Mucosa of rectum (tissue), 2 donors: ENCODE results near the gene C6orf136.
A peak's percentile ranks its signal among the peaks of the same experiment; 100 is the strongest.

ENCODE experiments used
- H3K27ac ChIP-seq, 2 donors: one replicate each; pipeline ENCODE4 v1.7.0; 2013; ENCODE audit warnings: inconsistent platforms in 2 of 2, low read depth in 2 of 2, low read length in 2 of 2
- H3K27me3 ChIP-seq, 2 donors: one replicate each; pipeline ENCODE4 v1.7.0; 2013; ENCODE audit warnings: low read length in 2 of 2; ENCODE audit not compliant: control insufficient read depth in 2 of 2, insufficient read depth in 2 of 2
- H3K36me3 ChIP-seq, 2 donors: one replicate each; pipeline ENCODE4 v1.7.0; 2013; ENCODE audit warnings: low read length in 2 of 2; ENCODE audit not compliant: control insufficient read depth in 2 of 2, insufficient read depth in 2 of 2
- H3K4me1 ChIP-seq, 2 donors: one replicate each; pipeline ENCODE4 v1.7.0; 2013; ENCODE audit warnings: low read length in 2 of 2, mild to moderate bottlenecking in 1 of 2; ENCODE audit not compliant: control insufficient read depth in 2 of 2, insufficient read depth in 2 of 2
- H3K4me3 ChIP-seq, 2 donors: one replicate each; pipeline ENCODE4 v1.7.0; 2013; ENCODE audit warnings: low read length in 2 of 2
- H3K9ac ChIP-seq, 2 donors: one replicate each; pipeline ENCODE4 v1.7.0; 2013; ENCODE audit warnings: low read length in 2 of 2, low read depth in 1 of 2, mild to moderate bottlenecking in 1 of 2
- H3K9me3 ChIP-seq, 2 donors: one replicate each; pipeline ENCODE4 v1.7.0; 2013; ENCODE audit warnings: low read length in 2 of 2; ENCODE audit not compliant: control insufficient read depth in 2 of 2
- donor health status: healthy.
- donor health status: Normal muscosa, but diverticular disease.

C6orf136 gene

GRCh38 chr6:30640481-30640880 is 6.5 kb upstream of the C6orf136 start:
- Histone ChIP-seq H3K27ac (no peak overlapping the region), H3K9ac (no peak overlapping the region), H3K4me1 (peaks cover 0 to 6% of the 10 kb centered on the region in 2 donors), H3K36me3 (peaks cover 25 to 34% of the 10 kb centered on the region in 2 donors), H3K9me3 (no peaks in the 10 kb centered on the region), H3K4me3 (no peak overlapping the region), H3K27me3 (no peaks in the 10 kb centered on the region)

GRCh38 chr6:30641048-30641447 is 5.9 kb upstream of the C6orf136 start:
- H3K9me3 ChIP-seq, result no peaks in the 10 kb centered on the region
- no peak overlapping the region for H3K9ac ChIP-seq
- H3K4me1 ChIP-seq, result peaks cover 2 to 11% of the 10 kb centered on the region in 2 donors
- no peak overlapping the region for H3K4me3 ChIP-seq
- peaks cover 22 to 36% of the 10 kb centered on the region in 2 donors for H3K36me3 ChIP-seq
- no peak overlapping the region for H3K27ac ChIP-seq
- no peaks in the 10 kb centered on the region for H3K27me3 ChIP-seq

- Histone ChIP-seq H3K27me3 (no peaks in the 10 kb centered on the region), H3K4me1 (peaks cover 13 to 18% of the 10 kb centered on the region in 2 donors), H3K4me3 (no peak overlapping the region), H3K9me3 (no peaks in the 10 kb centered on the region), H3K9ac (no peak overlapping the region), H3K27ac (no peak overlapping the region), H3K36me3 (peaks cover 22 to 32% of the 10 kb centered on the region in 2 donors)
Observed at GRCh38 chr6:30643656-30644055, 3.3 kb upstream of the C6orf136 start.

- Histone ChIP-seq H3K36me3 (peaks cover 22 to 36% of the 10 kb centered on the region in 2 donors), H3K9me3 (no peaks in the 10 kb centered on the region), H3K4me3 (no peak overlapping the region), H3K27me3 (no peaks in the 10 kb centered on the region), H3K4me1 (peaks cover 18 to 24% of the 10 kb centered on the region in 2 donors), H3K27ac (no peak overlapping the region), H3K9ac (no peak overlapping the region)
Observed at GRCh38 chr6:30644769-30645168, 2.2 kb upstream of the C6orf136 start.

- peaks cover 24 to 33% of the 10 kb centered on the region in 2 donors for H3K36me3 ChIP-seq
- H3K9me3 ChIP-seq, result no peaks in the 10 kb centered on the region
- peak overlapping the region in 1 of 2 donors; percentile 63 for H3K9ac ChIP-seq
- H3K27ac ChIP-seq, result no peak overlapping the region
- peaks cover 18 to 24% of the 10 kb centered on the region in 2 donors for H3K4me1 ChIP-seq
- no peaks in the 10 kb centered on the region for H3K27me3 ChIP-seq
- H3K4me3 ChIP-seq, result peak overlapping the region; percentile 86
Observed at GRCh38 chr6:30645989-30646388, 944 bp upstream of the C6orf136 start.

- H3K9ac ChIP-seq, result peak overlapping the region; percentile 94 to 98
- peaks cover 18 to 27% of the 10 kb centered on the region in 2 donors for H3K4me1 ChIP-seq
- H3K27me3 ChIP-seq, result no peaks in the 10 kb centered on the region
- H3K4me3 ChIP-seq, result peak overlapping the region; percentile 86
- peaks cover 30 to 40% of the 10 kb centered on the region in 2 donors for H3K36me3 ChIP-seq
- no peaks in the 10 kb centered on the region for H3K9me3 ChIP-seq
- H3K27ac ChIP-seq, result peak overlapping the region; percentile 99
Observed at GRCh38 chr6:30647242-30648116, 546 bp downstream of the C6orf136 start.

GRCh38 chr6:30651143-30651542 is 4.2 kb downstream of the C6orf136 start:
- H3K4me1 ChIP-seq, result peaks cover 15 to 17% of the 10 kb centered on the region in 2 donors
- no peak overlapping the region for H3K4me3 ChIP-seq
- no peak overlapping the region for H3K9ac ChIP-seq
- no peaks in the 10 kb centered on the region for H3K27me3 ChIP-seq
- no peak overlapping the region for H3K27ac ChIP-seq
- no peaks in the 10 kb centered on the region for H3K9me3 ChIP-seq
- H3K36me3 ChIP-seq, result peaks cover 48 to 61% of the 10 kb centered on the region in 2 donors

- Histone ChIP-seq H3K4me1 (peaks cover 0 to 5% of the 10 kb centered on the region in 2 donors), H3K9ac (no peak overlapping the region), H3K4me3 (no peak overlapping the region), H3K27me3 (no peaks in the 10 kb centered on the region), H3K36me3 (peaks cover 79 to 88% of the 10 kb centered on the region in 2 donors), H3K27ac (no peak overlapping the region), H3K9me3 (no peaks in the 10 kb centered on the region)
Observed at GRCh38 chr6:30654798-30655742, 8.1 kb downstream of the C6orf136 start.

GRCh38 chr6:30655743-30656094 is 8.8 kb downstream of the C6orf136 start:
- Histone ChIP-seq H3K9me3 (no peaks in the 10 kb centered on the region), H3K36me3 (peaks cover 82 to 90% of the 10 kb centered on the region in 2 donors), H3K27ac (no peak overlapping the region), H3K4me3 (no peak overlapping the region), H3K27me3 (no peaks in the 10 kb centered on the region), H3K4me1 (peaks cover 0 to 5% of the 10 kb centered on the region in 2 donors), H3K9ac (no peak overlapping the region)

- peaks cover 0 to 5% of the 10 kb centered on the region in 2 donors for H3K4me1 ChIP-seq
- no peaks in the 10 kb centered on the region for H3K9me3 ChIP-seq
- H3K27ac ChIP-seq, result no peak overlapping the region
- H3K27me3 ChIP-seq, result no peaks in the 10 kb centered on the region
- no peak overlapping the region for H3K9ac ChIP-seq
- no peak overlapping the region for H3K4me3 ChIP-seq
- peaks cover 78 to 86% of the 10 kb centered on the region in 2 donors for H3K36me3 ChIP-seq
Observed at GRCh38 chr6:30656513-30656912, 9.6 kb downstream of the C6orf136 start.
